SHP77 (cell line): ENCODE measurements around the gene PANX1.

ENCODE experiments used
- DNase-seq, 2 experiments: peaks; one replicate each; lab custom pipeline; 2025; lab: John Stamatoyannopoulos, UW

Gene PANX1

GRCh38 chr11:94185416-94186084, 56.9 kb downstream of the PANX1 start:
- DNase-seq: no peak

GRCh38 chr11:94186342-94187203, 57.9 kb downstream of the PANX1 start:
- no peak for DNase-seq

GRCh38 chr11:94193288-94193687, 64.6 kb downstream of the PANX1 start:
- no peak for DNase-seq

- DNase-seq: no peak
These were observed 66.1 kb downstream of the PANX1 start for GRCh38 chr11:94194712-94195111.

GRCh38 chr11:94196363-94196762, 67.7 kb downstream of the PANX1 start:
- DNase-seq: no peak

GRCh38 chr11:94198718-94199117, 70.1 kb downstream of the PANX1 start:
- no peak for DNase-seq

- no peak for DNase-seq
These were observed 70.8 kb downstream of the PANX1 start for GRCh38 chr11:94199136-94200130.

GRCh38 chr11:94201004-94201465, 72.4 kb downstream of the PANX1 start:
- no peak for DNase-seq

GRCh38 chr11:94203070-94203469, 74.4 kb downstream of the PANX1 start:
- DNase-seq: no peak

GRCh38 chr11:94211261-94211830, 82.7 kb downstream of the PANX1 start:
- DNase-seq: no peak

GRCh38 chr11:94212898-94213297, 84.3 kb downstream of the PANX1 start:
- no peak for DNase-seq

- DNase-seq: no peak
These were observed 89.1 kb downstream of the PANX1 start for GRCh38 chr11:94217705-94218104.

- DNase-seq: no peak
These were observed 89.7 kb downstream of the PANX1 start for GRCh38 chr11:94218372-94218771.

- DNase-seq: no peak
These were observed 91.1 kb downstream of the PANX1 start for GRCh38 chr11:94219771-94220170.

GRCh38 chr11:94224078-94224477, 95.4 kb downstream of the PANX1 start:
- DNase-seq: no peak
